ENCODE results near the gene NOSTRIN.

The NOSTRIN gene

DNA sequence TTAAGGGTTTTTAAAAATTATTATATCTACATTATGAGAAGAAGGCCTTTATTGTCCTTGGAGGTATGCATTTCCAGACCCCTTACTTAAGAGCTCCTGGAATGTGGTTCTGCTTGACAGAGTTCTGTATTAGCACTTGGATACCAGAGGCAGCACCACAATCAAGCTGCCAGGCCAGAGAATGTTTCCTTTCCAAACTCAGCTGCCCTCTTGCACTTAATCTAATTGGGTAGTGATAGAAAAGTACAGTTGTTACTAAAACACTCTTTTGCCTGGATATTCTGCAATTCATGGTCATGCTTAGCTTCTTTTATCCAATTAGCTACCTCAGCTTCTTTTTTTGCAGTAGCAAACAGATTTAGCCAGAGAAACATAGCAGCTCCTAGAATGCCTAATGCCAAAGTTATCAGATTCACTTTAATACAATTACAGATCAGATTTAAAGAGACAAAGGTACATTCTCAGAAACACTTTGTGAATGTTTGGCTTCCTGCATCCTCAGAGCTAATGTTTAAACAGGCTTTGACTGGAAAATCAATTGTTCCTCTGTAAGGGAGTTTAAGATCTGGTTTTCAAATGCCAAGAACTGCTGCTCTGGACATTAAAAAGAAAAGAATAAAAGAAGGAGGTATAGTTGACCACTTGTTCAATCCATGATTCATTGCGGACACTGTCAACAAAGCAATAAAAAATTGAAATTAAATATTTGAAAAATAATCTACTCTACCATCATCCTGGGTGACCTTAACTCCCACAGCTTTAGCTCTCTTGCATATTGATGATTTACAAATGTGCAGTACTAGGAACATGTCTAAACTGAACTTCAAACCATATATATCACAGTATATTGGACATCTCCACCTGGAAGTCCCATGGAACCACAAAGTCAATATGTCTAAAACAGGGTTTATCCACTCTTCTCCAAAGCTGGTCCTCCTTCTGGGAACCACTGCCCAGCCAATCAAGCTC lies 12.8 kb downstream of the NOSTRIN start:
- Histone ChIP-seq H3K9me3 (ENCODE audit: control insufficient read depth, insufficient read depth, low read depth, low read length) (no peaks in the 10 kb centered on the region), H3K36me3 (ENCODE audit: control insufficient read depth in 2 of 2, insufficient read depth in 1 of 2, low read length in 2 of 2) (no peaks in the 10 kb centered on the region), H3K4me1 (ENCODE audit: control insufficient read depth, insufficient read depth, low read length) (no peaks in the 10 kb centered on the region), H3K27ac (ENCODE audit: extremely low read depth, low read depth, low read length) (no peak overlapping the region), H3K4me3 (ENCODE audit: low read depth, low read length) (no peak overlapping the region)
- CTCF ChIA-PET = interaction anchor here (0.7 kb wide), 2 partner anchors 41 to 145 kb away, joined by 3 to 4 read pairs; no protein-coding TSS in a partner anchor
- POLR2A ChIA-PET = no interaction called here
- TF ChIP-seq ZNF366 (tag by site-specific recombination; conservative IDR thresholded peaks at IDR 0.05) (no peak), ZNF350 (tag by site-specific recombination; IDR thresholded peaks at IDR 0.05) (no peak), ZNF266 (tag by site-specific recombination; IDR thresholded peaks at IDR 0.05; ENCODE audit: low read depth) (no peak)

- Histone ChIP-seq H3K27ac (ENCODE audit: extremely low read depth, low read depth, low read length) (no peak overlapping the region), H3K4me1 (ENCODE audit: control insufficient read depth, insufficient read depth, low read length) (no peaks in the 10 kb centered on the region), H3K36me3 (ENCODE audit: control insufficient read depth in 2 of 2, insufficient read depth in 1 of 2, low read length in 2 of 2) (no peaks in the 10 kb centered on the region), H3K4me3 (ENCODE audit: low read depth, low read length) (no peak overlapping the region), H3K9me3 (ENCODE audit: control insufficient read depth, insufficient read depth, low read depth, low read length) (no peaks in the 10 kb centered on the region)
- CTCF ChIA-PET = interaction anchor here (0.5 to 1.1 kb wide), 3 partner anchors 15 to 472 kb away, joined by 3 to 4 read pairs (median 3); no protein-coding TSS in a partner anchor
- POLR2A ChIA-PET = no interaction called here
- TF ChIP-seq KLF16 (tag by site-specific recombination; IDR thresholded peaks at IDR 0.05) = no peak
- TF ChIP-seq OVOL3 (tag by site-specific recombination; IDR thresholded peaks at IDR 0.05) = no peak
- no peak for TF ChIP-seq ZNF792 (tag by site-specific recombination; IDR thresholded peaks at IDR 0.05)
- no peak for TF ChIP-seq MEIS1 (CRISPR knock-in tag; IDR thresholded peaks at IDR 0.05; ENCODE audit: borderline replicate concordance)
- no peak for TF ChIP-seq ZNF214 (tag by site-specific recombination; IDR thresholded peaks at IDR 0.05; ENCODE audit: borderline replicate concordance)
- no peak for TF ChIP-seq TRIM28 (IDR thresholded peaks at IDR 0.05; ENCODE audit: borderline replicate concordance, low read length)
- TF ChIP-seq ZBTB20 (tag by site-specific recombination; IDR thresholded peaks at IDR 0.05) = no peak
- no peak for TF ChIP-seq KLF8 (tag by site-specific recombination; IDR thresholded peaks at IDR 0.05)
- TF ChIP-seq ZNF423 (tag by site-specific recombination; IDR thresholded peaks at IDR 0.05) = no peak
- TF ChIP-seq ZNF791 (tag by site-specific recombination; IDR thresholded peaks at IDR 0.05) = no peak
- no peak for TF ChIP-seq ZNF701 (tag by site-specific recombination; IDR thresholded peaks at IDR 0.05)
- TF ChIP-seq GFI1B (tag by site-specific recombination; IDR thresholded peaks at IDR 0.05) = no peak
- no peak for TF ChIP-seq ZNF19 (tag by site-specific recombination; IDR thresholded peaks at IDR 0.05; ENCODE audit: low read depth)
Observed at GRCh38 chr2:168816369-168816768, 13.9 kb downstream of the NOSTRIN start.

DNA sequence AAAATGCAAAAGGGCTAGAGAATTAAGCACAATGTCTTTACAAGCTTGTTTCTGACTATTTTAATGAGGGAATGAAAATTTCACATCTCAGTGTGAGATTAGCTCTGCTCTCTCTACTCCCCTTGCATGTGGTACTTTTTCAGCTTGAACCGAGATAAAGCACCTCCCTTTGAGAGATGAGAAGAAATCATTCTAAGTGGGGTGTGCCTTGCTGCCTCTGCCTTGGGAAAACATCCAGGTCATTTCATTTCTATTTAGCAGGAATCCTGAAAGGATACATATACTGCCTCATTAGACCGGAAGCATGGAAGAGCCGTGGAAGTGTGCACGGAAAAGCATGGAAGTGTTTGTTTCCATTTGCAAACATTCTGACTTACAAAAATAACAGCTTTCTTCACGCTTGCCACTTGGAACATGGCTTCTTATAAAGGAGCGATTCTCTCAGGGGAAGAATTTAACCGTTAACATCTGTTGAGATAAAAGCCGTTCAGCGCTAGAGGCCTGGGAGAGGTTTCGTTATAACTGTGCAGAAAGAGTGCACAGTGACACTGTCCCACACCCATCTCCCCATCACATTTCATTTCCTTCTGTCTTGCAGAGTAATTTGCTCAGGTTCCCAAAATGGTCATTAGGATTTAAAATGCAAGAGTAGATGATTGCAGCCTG lies 16.7 kb downstream of the NOSTRIN start:
- no peaks in the 10 kb centered on the region for H3K36me3 ChIP-seq (ENCODE audit: control insufficient read depth in 2 of 2, insufficient read depth in 1 of 2, low read length in 2 of 2)
- H3K9me3 ChIP-seq (ENCODE audit: control insufficient read depth, insufficient read depth, low read depth, low read length) = no peaks in the 10 kb centered on the region
- POLR2A ChIA-PET = no interaction called here
- CTCF ChIA-PET = no interaction called here
- H3K4me3 ChIP-seq (ENCODE audit: low read depth, low read length) = no peak overlapping the region
- H3K27ac ChIP-seq (ENCODE audit: extremely low read depth, low read depth, low read length) = no peak overlapping the region
- TF ChIP-seq ATF2 (tag by site-specific recombination; IDR thresholded peaks at IDR 0.05; ENCODE audit: low read depth) = no peak
- no peak for TF ChIP-seq ZEB2 (tag by site-specific recombination; IDR thresholded peaks at IDR 0.05)
- no peak for TF ChIP-seq ZNF214 (tag by site-specific recombination; IDR thresholded peaks at IDR 0.05; ENCODE audit: borderline replicate concordance)
- no peak for TF ChIP-seq SALL2 (tag by site-specific recombination; IDR thresholded peaks at IDR 0.05; ENCODE audit: borderline replicate concordance)
- TF ChIP-seq KLF7 (tag by site-specific recombination; IDR thresholded peaks at IDR 0.05; ENCODE audit: borderline replicate concordance) = no peak
- TF ChIP-seq ZFP37 (tag by site-specific recombination; IDR thresholded peaks at IDR 0.05) = no peak
- H3K4me1 ChIP-seq (ENCODE audit: control insufficient read depth, insufficient read depth, low read length) = no peaks in the 10 kb centered on the region

Data from HEK293 (cell line).